Measurements from ENCODE around the gene TRAF1. TPM values are rescaled to one million over a fixed set of nuclear protein-coding genes. Genes with fewer than 3 reads are reported as not detected.

The TRAF1 gene
- total RNA-seq, 4 donors from 2014 or later: 3.0 to 9.0 (median 6.1) TPM

- TF ChIP-seq CTCF (IDR thresholded peaks at IDR 0.05): no peak
- DNase-seq (ENCODE audit: low spot score): no peak
- no peak for ATAC-seq (ENCODE audit: low FRiP score)
Observed at GRCh38 chr9:120965344-120966012, 38.9 kb upstream of the TRAF1 start.

DNA sequence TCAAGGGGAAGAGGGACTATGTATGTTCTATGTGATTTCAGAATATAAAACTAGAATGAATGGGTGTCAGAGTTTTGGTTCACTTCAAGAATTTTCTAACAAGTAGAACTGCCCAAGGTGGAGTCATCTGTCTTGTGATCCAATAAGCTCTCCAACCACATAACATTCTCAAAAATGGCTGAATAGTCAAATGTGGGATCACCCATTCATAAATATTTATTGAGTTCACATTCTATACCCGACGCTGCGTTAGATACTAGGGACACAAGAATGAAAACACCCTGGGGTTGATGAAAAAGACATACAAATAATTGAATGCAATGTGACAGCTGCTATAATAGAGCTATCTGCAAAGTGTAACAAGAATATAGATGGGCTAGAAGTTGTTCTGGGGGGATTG lies 35.3 kb upstream of the TRAF1 start:
- ATAC-seq (ENCODE audit: low FRiP score) (no peak), DNase-seq (ENCODE audit: low spot score) (no peak)
- TF ChIP-seq CTCF (IDR thresholded peaks at IDR 0.05): no peak

DNA sequence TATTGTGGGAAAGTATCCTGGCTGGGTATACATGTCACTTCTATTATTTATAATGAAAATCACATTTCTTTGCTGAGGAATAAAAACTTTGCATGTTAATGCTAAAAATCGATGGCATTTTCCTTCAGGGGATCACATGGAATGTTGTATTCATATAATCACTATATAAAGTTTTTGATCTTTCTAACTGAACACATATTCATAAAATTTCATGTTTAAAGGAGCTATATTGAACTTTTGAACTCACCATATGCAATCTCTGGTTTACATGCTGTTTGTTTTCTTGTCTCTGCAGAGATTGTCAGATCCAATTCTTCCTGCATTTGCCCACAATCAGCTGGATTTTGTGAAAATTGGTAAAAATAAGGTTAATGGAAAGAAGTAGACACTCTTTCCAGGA lies 33.4 kb upstream of the TRAF1 start:
- no peak for TF ChIP-seq CTCF (IDR thresholded peaks at IDR 0.05)
- ATAC-seq (ENCODE audit: low FRiP score) (no peak), DNase-seq (ENCODE audit: low spot score) (no peak)

GRCh38 chr9:120956862-120957261 lies 30.3 kb upstream of the TRAF1 start:
- TF ChIP-seq CTCF (IDR thresholded peaks at IDR 0.05): no peak
- ATAC-seq (ENCODE audit: low FRiP score) (no peak), DNase-seq (ENCODE audit: low spot score) (no peak)

DNA sequence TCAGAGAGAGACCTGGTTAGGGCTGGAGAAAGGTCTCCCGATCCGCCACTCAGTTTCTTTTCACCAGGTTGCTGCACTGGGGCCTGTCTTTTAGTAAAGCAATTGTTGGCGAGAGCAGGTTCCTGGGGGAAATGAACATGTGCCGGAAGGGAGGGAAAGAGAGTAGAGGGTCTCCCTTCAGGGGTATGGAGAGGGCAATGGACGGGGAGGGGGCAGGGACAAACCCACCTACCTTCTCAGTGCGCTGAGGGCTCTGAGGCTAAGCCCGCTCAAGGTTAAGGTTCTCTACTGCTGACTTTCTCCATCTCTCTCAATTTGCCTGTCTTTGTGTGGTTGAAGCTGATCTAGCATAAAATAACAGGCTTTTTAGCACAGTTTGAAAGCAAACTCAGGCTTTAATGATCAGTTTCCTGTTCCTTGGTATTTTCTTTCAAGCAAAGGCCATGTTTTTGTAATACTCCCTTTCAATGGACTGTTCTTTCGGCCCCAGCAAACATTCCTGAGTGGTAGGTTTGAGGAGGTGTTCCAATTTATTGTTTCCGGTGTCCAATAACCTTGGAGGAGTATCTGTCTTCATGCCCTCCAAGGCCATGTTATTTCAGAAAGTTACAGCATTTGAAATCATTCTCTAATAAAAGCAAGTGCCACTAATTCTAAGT lies 25.5 kb upstream of the TRAF1 start:
- DNase-seq (ENCODE audit: low spot score) (no peak), ATAC-seq (ENCODE audit: low FRiP score) (no peak)
- no peak for TF ChIP-seq CTCF (IDR thresholded peaks at IDR 0.05)

DNA sequence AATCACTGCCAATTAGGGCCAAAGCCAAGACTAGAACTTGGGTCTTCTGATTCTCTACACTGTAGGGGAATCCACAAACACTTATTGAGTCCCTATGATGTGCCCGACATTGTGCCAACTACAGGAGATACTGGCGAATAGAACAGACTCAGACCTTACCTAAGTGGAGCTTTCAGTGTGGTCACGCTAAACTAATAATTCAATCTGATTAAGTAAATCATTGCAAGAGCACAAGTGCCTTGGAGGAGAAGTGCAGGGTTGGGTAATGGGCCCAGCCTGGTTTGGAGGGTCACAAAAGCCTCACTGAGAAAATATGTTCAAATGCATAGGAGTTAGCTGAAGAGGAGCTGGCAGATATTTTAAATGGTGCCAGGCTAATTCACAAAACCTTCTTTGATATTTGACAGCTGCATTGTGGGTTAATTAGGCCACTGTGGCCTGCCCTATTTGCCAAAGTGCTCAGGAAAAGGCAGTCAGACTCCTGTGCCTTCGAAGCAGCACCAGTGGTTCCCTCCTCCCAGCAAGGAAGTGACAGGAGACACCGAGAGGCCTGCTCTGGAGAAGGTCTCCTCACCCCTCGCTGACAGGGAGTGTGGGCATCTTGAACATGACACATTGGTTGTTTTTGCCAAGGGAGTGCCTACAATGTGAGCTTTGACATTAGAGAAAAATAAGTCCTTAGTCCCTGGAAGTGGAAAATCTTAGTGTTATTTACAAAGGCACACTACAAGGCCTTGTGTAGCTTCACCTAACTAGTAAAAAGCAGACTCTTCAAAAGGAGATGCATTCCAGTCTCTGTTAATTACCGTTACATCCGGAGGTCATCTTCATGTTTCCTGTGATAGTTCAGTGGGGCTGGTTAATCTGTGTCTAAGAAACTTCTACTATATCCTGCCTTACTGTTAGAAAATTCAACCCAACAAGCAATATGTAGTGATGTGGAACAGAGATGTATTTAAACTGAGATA lies 24.1 kb upstream of the TRAF1 start:
- DNase-seq (ENCODE audit: low spot score) (no peak), ATAC-seq (ENCODE audit: low FRiP score) (no peak)

More for the DNA sequence above, 24.1 kb upstream of the TRAF1 start:
- no peak for TF ChIP-seq CTCF (IDR thresholded peaks at IDR 0.05)
